C4-2B (cell line): ENCODE measurements around the gene RABGAP1.

Source experiments
- H3K27ac ChIP-seq: fragments of 450-650 bp; 2 replicates; pipeline ENCODE4 v1.5.1; 2017
- ZFX ChIP-seq: fragments of 450-650 bp; IDR thresholded peaks from 2 replicates; pipeline ENCODE4 v1.6.1; 2017
- TF ChIP-seq, protein P1 (sequence below): fragments of 450-650 bp; conservative IDR thresholded peaks from 2 replicates; pipeline ENCODE4 v1.5.1; 2017; ENCODE audit warnings: mild to moderate bottlenecking

RABGAP1 gene

DNA sequence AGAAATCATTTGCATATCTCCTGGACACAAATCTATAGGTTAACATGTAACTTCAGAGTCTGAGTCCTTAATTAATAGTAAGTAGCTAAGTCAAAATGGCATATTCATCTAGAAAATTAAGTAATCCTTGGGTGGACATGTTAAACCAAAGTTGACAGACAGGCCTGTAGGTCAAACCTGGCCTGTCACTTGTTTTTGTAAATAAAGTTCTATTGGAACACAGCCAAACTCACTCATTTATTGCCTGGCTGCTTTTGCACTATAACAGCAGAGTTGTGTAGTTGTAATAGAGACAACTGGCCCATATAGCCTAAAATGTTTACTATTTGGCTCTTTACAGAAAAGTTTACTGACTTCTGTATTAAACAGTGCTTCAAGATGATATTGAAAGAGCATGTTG is 68.1 kb downstream of the RABGAP1 start:
- TF ChIP-seq ZFX, result no peak
- TF ChIP-seq, protein P1, sequence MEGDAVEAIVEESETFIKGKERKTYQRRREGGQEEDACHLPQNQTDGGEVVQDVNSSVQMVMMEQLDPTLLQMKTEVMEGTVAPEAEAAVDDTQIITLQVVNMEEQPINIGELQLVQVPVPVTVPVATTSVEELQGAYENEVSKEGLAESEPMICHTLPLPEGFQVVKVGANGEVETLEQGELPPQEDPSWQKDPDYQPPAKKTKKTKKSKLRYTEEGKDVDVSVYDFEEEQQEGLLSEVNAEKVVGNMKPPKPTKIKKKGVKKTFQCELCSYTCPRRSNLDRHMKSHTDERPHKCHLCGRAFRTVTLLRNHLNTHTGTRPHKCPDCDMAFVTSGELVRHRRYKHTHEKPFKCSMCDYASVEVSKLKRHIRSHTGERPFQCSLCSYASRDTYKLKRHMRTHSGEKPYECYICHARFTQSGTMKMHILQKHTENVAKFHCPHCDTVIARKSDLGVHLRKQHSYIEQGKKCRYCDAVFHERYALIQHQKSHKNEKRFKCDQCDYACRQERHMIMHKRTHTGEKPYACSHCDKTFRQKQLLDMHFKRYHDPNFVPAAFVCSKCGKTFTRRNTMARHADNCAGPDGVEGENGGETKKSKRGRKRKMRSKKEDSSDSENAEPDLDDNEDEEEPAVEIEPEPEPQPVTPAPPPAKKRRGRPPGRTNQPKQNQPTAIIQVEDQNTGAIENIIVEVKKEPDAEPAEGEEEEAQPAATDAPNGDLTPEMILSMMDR, result no peak

DNA sequence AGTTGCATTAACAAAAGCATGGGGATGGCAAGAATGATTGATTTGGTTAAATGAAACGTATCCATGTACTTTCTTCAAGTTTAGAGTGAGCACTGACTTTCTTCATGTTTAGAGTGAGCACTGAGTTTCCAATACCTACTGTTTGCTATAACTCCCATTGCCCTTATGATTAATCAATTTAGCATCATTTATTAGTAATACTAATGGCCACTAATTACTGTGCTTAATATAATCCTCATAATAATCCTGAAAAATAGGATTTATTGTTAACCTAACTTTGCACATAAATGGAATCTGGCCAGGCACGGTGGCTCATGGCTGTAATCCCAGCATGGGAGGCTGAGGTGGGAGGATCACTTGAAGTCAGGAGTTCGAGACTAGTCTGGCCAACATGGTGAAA is 70.6 kb downstream of the RABGAP1 start:
- H3K27ac ChIP-seq, result no peak overlapping the region
- TF ChIP-seq, protein P1, result no peak
- TF ChIP-seq ZFX, result no peak

More for the DNA sequence above, 68.1 kb downstream of the RABGAP1 start:
- no peak overlapping the region for H3K27ac ChIP-seq

DNA sequence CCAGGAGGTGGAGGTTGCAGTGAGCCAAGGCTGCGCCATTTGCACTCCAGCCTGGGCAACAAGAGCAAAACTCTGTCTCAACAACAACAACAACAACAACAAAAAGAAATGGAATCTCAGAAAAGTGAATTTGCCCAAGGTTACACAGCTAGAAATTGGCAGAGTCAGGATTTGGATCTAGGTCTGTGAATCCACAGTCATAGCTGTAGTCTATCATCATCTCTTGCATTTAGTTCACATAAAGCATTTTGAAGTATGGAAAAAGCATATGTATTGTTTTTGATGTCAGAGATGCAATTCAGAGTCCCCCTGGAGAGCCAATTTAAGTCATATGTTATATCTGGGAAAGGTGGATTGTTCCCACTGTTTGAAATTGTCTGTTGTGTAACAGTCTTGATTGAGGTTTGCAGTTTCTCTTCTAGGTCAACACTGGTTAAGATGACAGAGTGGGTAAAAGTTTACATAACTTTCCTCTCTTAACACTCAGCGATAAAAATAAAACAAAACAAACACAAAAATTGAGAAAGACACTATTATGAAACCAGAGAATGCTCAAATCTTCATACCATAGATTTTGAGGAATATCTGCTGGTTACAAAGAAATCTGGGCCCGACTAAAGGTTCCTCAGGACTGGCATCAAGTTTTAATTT is 71.2 kb downstream of the RABGAP1 start:
- TF ChIP-seq ZFX, result no peak
- TF ChIP-seq, protein P1, result no peak
- no peak overlapping the region for H3K27ac ChIP-seq

DNA sequence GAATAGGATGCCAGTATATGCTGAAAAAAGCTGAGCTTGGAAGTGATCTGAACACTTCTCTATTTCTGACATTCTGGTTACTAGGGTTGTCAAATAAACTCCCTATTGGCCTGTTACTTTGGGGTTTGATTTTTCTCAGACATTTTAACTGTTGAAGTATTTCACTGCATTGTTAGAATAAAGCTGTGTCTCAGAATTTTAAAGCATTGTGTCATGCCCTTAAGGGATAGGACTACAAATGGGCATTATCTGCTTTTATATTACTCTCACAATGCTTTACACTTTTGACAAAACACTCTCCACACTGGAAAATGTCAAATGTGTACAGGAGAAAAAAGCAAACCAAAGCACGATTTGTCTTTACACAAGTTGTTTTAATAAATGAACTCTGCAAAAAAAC is 75.8 kb downstream of the RABGAP1 start:
- H3K27ac ChIP-seq, result no peak overlapping the region
- TF ChIP-seq, protein P1, result no peak
- TF ChIP-seq ZFX, result no peak

DNA sequence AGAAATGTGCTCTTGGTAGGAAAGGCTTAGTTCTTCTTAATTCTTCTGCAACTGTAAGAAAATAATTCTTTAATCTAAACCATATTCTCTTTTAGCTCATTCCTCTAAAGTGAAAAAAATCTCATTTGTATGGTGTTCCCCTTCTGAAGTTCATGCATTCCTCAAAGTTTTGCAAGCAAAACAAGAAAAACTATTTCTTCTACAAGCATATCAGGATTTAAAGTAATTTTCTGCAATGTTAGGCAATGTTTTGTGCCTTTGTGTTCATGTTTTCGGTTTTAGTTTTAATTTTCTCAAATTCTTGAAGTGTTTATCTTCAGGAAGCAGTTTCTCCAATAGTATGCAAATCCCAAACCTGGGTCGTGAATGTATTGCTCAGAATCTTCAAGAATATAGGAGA is 80.0 kb downstream of the RABGAP1 start:
- H3K27ac ChIP-seq, result no peak overlapping the region
- TF ChIP-seq, protein P1, result no peak
- TF ChIP-seq ZFX, result no peak

DNA sequence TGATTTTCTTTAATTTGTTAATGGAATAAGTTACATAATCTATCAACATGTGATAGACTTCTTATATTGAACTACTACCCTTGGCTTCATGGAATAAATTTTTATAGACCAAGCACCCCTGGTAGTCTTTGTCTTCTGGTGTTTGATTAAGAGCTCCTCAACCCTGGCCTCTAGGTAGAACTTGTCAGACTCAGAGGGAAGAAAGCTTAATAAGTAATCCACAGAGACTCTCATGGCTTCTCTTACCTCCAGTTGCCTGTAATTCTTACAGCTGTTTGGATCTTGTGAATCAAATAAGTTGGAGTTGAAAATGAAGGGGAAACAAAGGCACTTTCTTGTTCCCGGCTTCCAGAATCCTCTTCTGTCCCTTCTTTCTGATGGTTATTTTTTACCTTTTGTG is 85.6 kb downstream of the RABGAP1 start:
- TF ChIP-seq, protein P1, result no peak
- TF ChIP-seq ZFX, result no peak
- H3K27ac ChIP-seq, result peak overlapping the region; percentile 22; the same call in 1 of the 2 replicates

DNA sequence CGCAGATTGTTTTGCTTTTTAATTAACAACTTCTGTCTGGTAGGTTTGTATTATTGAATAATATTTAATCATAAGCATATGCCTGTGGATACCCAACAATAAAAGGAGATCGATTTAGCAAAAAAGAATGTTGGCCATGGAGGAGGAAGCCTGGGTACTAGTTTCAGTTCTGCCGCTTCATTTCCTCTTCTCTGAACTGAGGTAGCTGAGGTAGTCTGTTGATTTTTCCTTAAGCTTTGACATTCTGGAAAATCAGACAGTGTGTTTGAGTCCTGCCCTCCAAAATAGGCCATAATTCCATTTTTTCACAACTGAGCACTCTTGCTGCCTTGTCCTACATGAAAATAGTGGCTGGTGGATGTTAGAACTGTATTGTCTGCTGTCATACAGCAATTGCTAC is 86.7 kb downstream of the RABGAP1 start:
- H3K27ac ChIP-seq, result peak overlapping the region; percentile 55
- TF ChIP-seq, protein P1, result no peak
- TF ChIP-seq ZFX, result no peak
